Subcutaneous abdominal adipose tissue (tissue), 5 donors: ENCODE data around the gene ATP2B1.
A peak's percentile ranks its signal among the peaks of the same experiment; 100 is the strongest.

Source experiments
- H3K27ac ChIP-seq: one replicate; pipeline ENCODE4 v1.7.0; 2013; ENCODE audit warnings: low read depth, mild to moderate bottlenecking, inconsistent platforms, low read length, moderate library complexity
- H3K27me3 ChIP-seq, 5 donors: one replicate each; pipeline ENCODE4 v1.7.0; 2013; ENCODE audit warnings: low read length in 5 of 5, inconsistent platforms in 1 of 5; ENCODE audit not compliant: control insufficient read depth in 5 of 5, insufficient read depth in 4 of 5
- H3K36me3 ChIP-seq, 5 donors: one replicate each; pipeline ENCODE4 v1.7.0; 2013; ENCODE audit warnings: low read length in 5 of 5; ENCODE audit not compliant: control insufficient read depth in 5 of 5, insufficient read depth in 5 of 5
- H3K4me1 ChIP-seq, 5 donors: one replicate each; pipeline ENCODE4 v1.7.0; 2013; ENCODE audit warnings: low read length in 5 of 5, mild to moderate bottlenecking in 3 of 5, moderate library complexity in 1 of 5; ENCODE audit not compliant: control insufficient read depth in 5 of 5, insufficient read depth in 5 of 5
- H3K4me3 ChIP-seq, 5 donors: one replicate each; pipeline ENCODE4 v1.7.0; 2013; ENCODE audit warnings: low read length in 5 of 5, low read depth in 1 of 5
- H3K9ac ChIP-seq, 5 donors: one replicate each; pipeline ENCODE4 v1.7.0; 2013; ENCODE audit warnings: low read length in 5 of 5, mild to moderate bottlenecking in 4 of 5, moderate library complexity in 3 of 5
- H3K9me3 ChIP-seq, 5 donors: one replicate each; pipeline ENCODE4 v1.7.0; 2013; ENCODE audit warnings: low read length in 5 of 5; ENCODE audit not compliant: control insufficient read depth in 5 of 5
- donor health status: healthy.
- donor health status: healthy.
- donor health status: healthy.
- donor health status: healthy.
- donor health status: healthy.

Gene ATP2B1

DNA sequence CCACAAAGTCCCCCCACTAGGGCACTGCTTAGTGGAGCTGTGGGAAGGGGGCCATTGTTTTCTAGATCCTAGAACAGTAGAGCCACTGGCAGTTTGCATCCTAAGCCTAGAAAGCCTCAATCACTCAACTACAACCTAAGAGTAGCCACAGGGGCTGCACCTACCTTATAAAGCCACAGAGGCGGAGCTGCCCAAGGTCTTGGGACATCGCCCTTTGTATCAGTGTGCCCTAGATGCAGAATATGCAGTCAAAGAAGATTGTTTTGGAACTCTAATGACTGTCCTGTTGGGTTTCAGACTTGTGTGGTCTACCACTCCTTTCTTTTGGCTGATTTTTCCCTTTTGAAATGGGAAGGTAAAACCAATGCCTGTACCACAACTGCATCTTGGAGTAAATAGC, 59.5 kb downstream of the ATP2B1 start:
- Histone ChIP-seq H3K27me3 (no peaks in the 10 kb centered on the region), H3K9me3 (peaks cover 0 to 4% (median 0%) of the 10 kb centered on the region in 5 donors)

DNA sequence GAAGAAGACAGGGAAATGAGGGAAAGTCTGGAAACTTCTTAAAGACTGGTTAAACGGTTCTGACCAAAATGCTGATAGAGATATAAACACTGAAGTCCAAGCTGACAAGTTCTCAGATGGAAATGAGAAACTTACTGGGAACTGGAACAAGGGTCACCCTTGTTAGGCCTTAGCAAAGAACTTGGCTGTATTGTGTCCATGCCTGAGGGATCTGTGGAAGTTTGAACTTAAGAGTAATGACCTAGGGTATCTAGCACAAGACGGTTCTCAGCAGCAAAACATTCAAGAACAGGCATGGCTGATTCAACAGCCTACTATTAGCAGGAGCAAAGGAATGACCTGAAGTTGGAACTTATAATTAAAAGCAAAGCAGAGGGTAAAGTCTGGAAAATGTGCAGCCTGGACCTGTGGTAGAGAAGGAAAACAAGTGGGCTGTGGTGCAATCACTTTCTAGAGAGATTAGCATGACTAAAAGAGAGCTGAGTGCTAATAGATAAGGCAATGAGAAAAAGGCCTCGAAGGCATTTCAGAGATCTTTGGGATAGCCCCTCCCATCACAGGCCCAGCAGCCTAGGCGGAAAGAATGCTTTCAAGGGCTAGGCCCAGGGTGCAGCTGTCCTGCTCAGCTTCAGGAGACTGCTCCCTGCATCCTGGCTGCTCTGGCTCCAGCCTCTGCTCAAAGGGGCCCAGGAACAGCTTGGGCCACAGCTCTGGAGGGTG, 60.3 kb downstream of the ATP2B1 start:
- H3K27ac ChIP-seq: peak overlapping the region; percentile 3
- H3K9me3 ChIP-seq: peaks cover 0 to 4% (median 0%) of the 10 kb centered on the region in 5 donors
- H3K4me1 ChIP-seq: peaks cover 0 to 10% (median 3%) of the 10 kb centered on the region in 5 donors
- H3K4me3 ChIP-seq: no peak overlapping the region
- no peaks in the 10 kb centered on the region for H3K27me3 ChIP-seq
- no peak overlapping the region for H3K9ac ChIP-seq
- H3K36me3 ChIP-seq: peaks cover 0 to 6% (median 0%) of the 10 kb centered on the region in 5 donors

More for the DNA sequence above, 59.5 kb downstream of the ATP2B1 start:
- Histone ChIP-seq H3K9ac (no peak overlapping the region), H3K27ac (no peak overlapping the region), H3K4me1 (peaks cover 0 to 10% (median 3%) of the 10 kb centered on the region in 5 donors), H3K4me3 (no peak overlapping the region), H3K36me3 (peaks cover 0 to 6% (median 0%) of the 10 kb centered on the region in 5 donors)

DNA sequence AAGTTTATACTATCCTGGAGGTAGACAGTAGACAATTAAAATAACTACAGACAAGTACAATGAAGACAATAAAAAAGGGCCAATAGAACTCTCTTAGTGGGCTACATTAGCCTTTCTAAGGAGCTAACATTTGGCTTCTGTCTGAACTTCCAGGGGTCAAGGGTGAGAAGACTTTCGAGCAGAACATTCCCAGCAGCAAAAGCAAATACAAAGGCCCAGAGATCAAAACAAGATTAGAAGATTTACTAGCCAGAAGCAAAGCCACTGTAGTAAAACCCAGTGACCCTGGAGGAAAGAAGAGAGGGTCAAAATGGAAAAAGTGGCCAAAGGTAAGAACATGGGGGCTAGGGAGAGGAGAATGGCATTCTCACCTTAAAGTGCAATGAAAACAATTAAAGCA, 63.2 kb downstream of the ATP2B1 start:
- Histone ChIP-seq H3K27me3 (no peaks in the 10 kb centered on the region), H3K27ac (no peak overlapping the region), H3K9ac (no peak overlapping the region), H3K9me3 (peaks cover 0 to 4% (median 0%) of the 10 kb centered on the region in 5 donors), H3K4me3 (no peak overlapping the region), H3K4me1 (peaks cover 0 to 10% (median 3%) of the 10 kb centered on the region in 5 donors), H3K36me3 (peaks cover 3 to 9% (median 7%) of the 10 kb centered on the region in 5 donors)

DNA sequence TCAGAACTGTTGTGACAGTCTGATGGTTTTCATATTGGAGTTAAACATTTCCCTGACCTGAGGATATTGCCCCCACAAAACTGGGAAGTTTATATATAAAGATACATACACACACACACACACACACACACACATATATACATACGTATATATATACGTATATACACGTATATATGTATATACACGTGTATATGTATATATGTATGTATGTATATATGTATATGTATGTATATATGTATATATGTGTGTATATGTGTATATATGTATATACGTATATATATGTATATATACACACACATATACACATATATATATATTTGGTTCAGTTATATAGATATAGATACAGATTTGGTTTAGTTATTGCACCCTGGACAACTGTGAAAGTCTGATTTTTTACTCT, 65.7 kb downstream of the ATP2B1 start:
- no peaks in the 10 kb centered on the region for H3K27me3 ChIP-seq
- H3K36me3 ChIP-seq: peaks cover 3 to 12% (median 5%) of the 10 kb centered on the region in 5 donors
- no peak overlapping the region for H3K27ac ChIP-seq
- H3K4me3 ChIP-seq: no peak overlapping the region
- peaks cover 0 to 3% (median 0%) of the 10 kb centered on the region in 5 donors for H3K4me1 ChIP-seq
- no peak overlapping the region for H3K9ac ChIP-seq
- H3K9me3 ChIP-seq: no peaks in the 10 kb centered on the region

DNA sequence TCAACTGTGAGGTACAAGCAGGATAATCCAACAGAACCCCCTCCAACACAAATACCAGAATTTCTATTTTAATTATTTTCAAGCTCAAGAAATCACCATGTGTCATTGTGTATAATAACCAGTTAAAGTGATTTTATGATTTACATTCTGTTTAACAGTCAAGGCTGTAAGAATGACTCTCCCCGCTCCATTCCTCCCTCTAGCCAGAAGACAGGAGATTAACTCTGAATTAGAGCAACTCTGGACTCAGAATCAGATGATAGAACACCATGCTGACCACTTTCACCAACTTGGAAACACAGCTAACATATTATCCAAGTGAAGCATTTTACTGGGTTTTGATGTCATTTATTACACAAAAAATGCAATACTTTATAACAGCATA, 71.9 kb downstream of the ATP2B1 start:
- H3K27ac ChIP-seq: no peak overlapping the region
- no peaks in the 10 kb centered on the region for H3K4me1 ChIP-seq
- no peaks in the 10 kb centered on the region for H3K9me3 ChIP-seq
- no peak overlapping the region for H3K9ac ChIP-seq
- H3K27me3 ChIP-seq: no peaks in the 10 kb centered on the region
- no peak overlapping the region for H3K4me3 ChIP-seq
- peaks cover 4 to 31% (median 11%) of the 10 kb centered on the region in 5 donors for H3K36me3 ChIP-seq

DNA sequence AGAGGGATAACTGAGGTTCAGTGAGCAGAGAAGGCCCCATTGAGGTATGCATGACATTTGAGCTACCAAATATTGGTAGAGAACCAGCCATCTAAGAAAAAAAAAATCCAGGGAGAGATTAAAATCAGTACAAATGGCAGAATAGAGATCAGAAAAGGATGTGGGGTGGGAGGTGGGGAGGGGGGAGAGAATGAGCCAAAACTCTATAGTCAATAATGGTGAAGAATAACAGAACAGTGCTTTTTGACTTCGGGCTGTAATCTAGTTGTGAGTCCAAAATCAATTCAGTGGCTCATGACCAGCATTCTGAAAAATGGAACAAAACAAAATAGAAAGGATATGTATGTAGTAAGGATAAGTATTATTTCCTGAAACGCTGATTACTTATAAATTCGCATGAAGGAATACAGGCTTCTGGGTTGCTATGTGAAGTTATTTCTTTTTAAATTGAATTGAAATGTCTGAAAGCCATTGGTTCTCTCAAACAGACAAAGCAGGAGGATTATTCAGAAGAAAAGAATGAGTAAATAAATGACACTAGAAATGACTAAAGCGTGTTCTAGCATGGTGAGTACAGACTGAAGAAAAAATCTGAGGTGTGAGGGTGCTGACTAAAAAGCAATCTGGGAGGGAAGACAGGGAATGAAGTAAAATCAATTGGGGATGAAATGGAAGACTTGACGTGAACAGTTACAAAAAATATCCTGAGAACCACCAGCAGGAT, 72.4 kb downstream of the ATP2B1 start:
- peaks cover 4 to 27% (median 11%) of the 10 kb centered on the region in 5 donors for H3K36me3 ChIP-seq
- H3K27ac ChIP-seq: no peak overlapping the region
- no peaks in the 10 kb centered on the region for H3K4me1 ChIP-seq
- H3K9me3 ChIP-seq: no peaks in the 10 kb centered on the region
- no peaks in the 10 kb centered on the region for H3K27me3 ChIP-seq
- H3K9ac ChIP-seq: no peak overlapping the region
- no peak overlapping the region for H3K4me3 ChIP-seq

DNA sequence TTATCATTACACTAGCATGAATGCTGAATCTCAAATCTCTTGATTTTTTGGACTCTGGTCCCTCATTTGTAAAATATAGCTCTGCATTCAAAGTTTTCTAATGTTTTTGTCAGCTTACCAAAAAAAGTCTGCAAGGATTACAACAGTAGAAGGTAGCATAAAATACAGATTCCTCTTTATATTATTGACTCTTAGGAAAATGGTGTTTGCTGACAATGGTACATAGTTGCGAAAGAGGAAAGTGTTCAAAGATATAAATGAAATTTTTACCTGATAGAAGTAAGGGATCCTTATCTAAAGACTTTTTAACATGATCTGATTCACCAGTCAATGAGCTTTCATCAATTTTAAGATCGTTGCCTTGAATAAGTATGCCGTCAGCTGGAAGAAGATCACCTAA, 74.1 kb downstream of the ATP2B1 start:
- Histone ChIP-seq H3K27ac (no peak overlapping the region), H3K4me3 (no peak overlapping the region), H3K9me3 (no peaks in the 10 kb centered on the region), H3K9ac (no peak overlapping the region), H3K27me3 (no peaks in the 10 kb centered on the region), H3K4me1 (no peaks in the 10 kb centered on the region), H3K36me3 (peaks cover 4 to 37% (median 9%) of the 10 kb centered on the region in 5 donors)

DNA sequence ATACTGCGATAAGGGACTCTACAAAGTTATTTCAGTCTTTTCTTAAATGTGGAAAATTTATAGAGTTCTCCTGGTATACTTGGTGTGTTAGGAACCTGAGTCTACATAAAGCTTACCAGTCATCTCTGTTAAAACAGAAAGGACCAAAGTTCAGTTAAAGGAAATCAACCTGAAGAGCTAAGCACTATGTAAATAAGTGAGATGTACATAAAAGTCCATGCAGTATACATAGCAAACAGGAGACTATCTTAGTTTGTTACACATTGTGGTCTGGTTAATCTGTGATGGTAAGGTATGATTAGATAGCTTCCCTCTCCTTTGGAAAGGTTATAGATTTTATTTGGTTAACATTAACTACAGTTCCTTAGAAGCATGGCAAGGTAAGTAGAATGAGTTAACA, 75.9 kb downstream of the ATP2B1 start:
- Histone ChIP-seq H3K9me3 (no peaks in the 10 kb centered on the region), H3K36me3 (peaks cover 10 to 40% (median 22%) of the 10 kb centered on the region in 5 donors), H3K4me1 (no peaks in the 10 kb centered on the region), H3K27me3 (no peaks in the 10 kb centered on the region), H3K9ac (no peak overlapping the region), H3K27ac (no peak overlapping the region), H3K4me3 (no peak overlapping the region)

DNA sequence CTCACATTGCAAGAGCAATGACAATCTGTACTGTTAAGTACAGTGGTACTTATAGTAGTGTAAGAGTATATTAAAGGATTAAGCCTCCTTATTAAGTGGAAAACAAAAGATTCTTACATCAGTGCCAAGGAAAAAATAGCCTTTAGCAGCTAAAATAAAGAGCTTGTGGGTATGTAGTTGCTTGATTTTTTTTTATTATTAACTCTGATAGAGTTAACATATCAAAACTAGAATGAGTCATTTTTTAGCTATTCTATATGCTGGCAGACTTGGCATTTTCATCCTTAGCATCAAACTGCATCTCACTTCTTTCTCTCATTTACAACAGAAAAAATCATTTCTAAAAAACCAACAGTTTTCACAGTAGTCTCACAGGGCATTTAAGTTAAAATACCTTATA, 86.5 kb downstream of the ATP2B1 start:
- no peaks in the 10 kb centered on the region for H3K4me1 ChIP-seq
- H3K27ac ChIP-seq: no peak overlapping the region
- peaks cover 4 to 26% (median 19%) of the 10 kb centered on the region in 5 donors for H3K36me3 ChIP-seq
- H3K9me3 ChIP-seq: no peaks in the 10 kb centered on the region
- no peak overlapping the region for H3K9ac ChIP-seq
- no peaks in the 10 kb centered on the region for H3K27me3 ChIP-seq
- H3K4me3 ChIP-seq: no peak overlapping the region

DNA sequence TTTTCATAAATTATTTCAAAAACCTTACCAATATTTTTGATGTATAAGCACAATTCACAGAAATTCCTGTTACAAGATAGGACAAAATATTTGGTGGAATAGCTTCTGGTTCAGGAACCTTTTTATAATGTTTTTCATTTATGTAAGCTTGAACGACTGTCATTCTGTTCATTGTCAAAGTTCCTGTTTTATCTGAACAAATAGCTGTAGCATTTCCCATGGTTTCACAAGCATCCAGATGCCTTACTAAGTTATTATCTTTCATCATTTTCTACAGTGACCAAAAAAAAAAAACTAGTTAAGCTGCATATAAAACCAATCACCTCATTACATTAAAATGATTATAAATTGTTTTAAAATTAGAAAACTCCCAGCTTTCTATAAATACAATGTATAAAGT, 87.1 kb downstream of the ATP2B1 start:
- H3K4me3 ChIP-seq: no peak overlapping the region
- no peak overlapping the region for H3K27ac ChIP-seq
- H3K9me3 ChIP-seq: no peaks in the 10 kb centered on the region
- H3K9ac ChIP-seq: no peak overlapping the region
- no peaks in the 10 kb centered on the region for H3K4me1 ChIP-seq
- H3K36me3 ChIP-seq: peaks cover 4 to 26% (median 22%) of the 10 kb centered on the region in 5 donors
- H3K27me3 ChIP-seq: no peaks in the 10 kb centered on the region
